ENCODE measurements around the gene SPSB2. TPM values are rescaled to one million over a fixed set of nuclear protein-coding genes. Genes with fewer than 3 reads are reported as not detected.

The SPSB2 gene
- total and polyA plus RNA-seq, 9 of the 15 experiments (the other 6 are each of a cell fraction or from before 2014, with no cell fraction given): 0.10 to 10.6 (median 1.9) TPM

DNA sequence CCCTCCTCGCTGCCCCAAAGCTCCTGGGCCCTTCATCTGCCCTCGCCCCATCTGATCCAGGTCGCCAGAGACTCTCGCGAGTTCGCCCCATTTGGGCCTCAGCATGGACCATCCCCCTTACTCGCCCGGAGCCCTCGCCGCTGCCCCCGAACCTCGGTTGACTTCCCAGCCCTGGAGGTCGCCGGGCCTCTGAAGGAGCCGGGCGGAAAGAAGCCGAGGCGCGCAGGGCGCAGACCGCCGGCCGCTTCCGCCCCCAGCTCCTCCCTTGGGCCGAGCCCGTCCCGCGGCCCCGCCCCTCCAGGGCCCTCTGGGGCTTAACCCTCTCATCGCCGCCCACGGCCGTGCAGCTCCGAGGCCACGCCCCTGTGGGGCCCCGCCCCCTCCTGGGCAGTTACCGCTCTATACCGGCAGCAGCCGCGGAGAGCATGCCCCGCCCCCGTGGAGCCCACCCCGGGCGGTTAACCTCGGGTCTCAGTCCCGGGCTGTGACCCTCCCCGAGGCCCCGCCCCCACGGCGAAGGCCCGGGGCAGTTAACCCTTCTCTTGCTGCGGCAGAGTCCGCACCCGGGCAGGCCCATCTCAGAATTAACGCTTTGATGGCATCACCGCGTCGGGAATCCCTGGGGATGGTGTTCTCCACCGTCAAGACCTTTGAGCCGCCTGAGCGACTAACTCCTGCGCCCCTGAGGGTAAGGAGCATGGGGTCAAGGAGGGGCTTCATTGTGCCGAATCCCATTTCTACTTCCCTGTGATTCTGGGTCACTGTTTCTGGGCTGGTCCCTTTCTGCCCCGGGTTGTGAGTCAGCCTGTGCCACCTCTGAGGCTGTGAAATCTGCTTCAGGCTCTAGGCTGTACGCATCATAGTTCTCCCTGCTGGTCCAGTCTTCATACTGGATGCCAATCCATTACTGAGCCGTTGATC lies at the start of gene SPSB2 (continued):
- TF ChIP-seq UBTF (IDR thresholded peaks at IDR 0.05; ENCODE audit: borderline replicate concordance in 1 of 2, low read depth in 2 of 2, low read length in 2 of 2) (no peak), KLF16 (IDR thresholded peaks at IDR 0.05) (no peak), WHSC1 (IDR thresholded peaks at IDR 0.05; ENCODE audit: low read length) (no peak), ZNF41 (CRISPR knock-in tag; conservative IDR thresholded peaks at IDR 0.05) (no peak), EZH2 (IDR thresholded peaks at IDR 0.05; ENCODE audit: borderline replicate concordance, low read depth, low read length) (no peak), ZNF316 (IDR thresholded peaks at IDR 0.05) (no peak), FOSL1 (tag; conservative IDR thresholded peaks at IDR 0.05) (peak; percentile 40; the same call in 1 of the 2 replicates), SRSF3 (IDR thresholded peaks at IDR 0.05; ENCODE audit: insufficient read depth, low read length) (no peak), HDGF (IDR thresholded peaks at IDR 0.05) (no peak), MED1 (CRISPR knock-in tag; IDR thresholded peaks at IDR 0.05; ENCODE audit: borderline replicate concordance) (no peak), ZNF282 (CRISPR knock-in tag; IDR thresholded peaks at IDR 0.05) (no peak), DLX4 (CRISPR knock-in tag; IDR thresholded peaks at IDR 0.05) (no peak), SRSF7 (optimal IDR thresholded peaks at IDR 0.05; ENCODE audit: low read depth, low read length) (no peak), ATF2 (CRISPR knock-in tag; IDR thresholded peaks at IDR 0.05) (no peak), ZNF134 (CRISPR knock-in tag; conservative IDR thresholded peaks at IDR 0.05) (no peak), NKRF (IDR thresholded peaks at IDR 0.05; ENCODE audit: borderline replicate concordance) (peak; percentile 10; the same call in 1 of the 2 replicates), ILF3 (IDR thresholded peaks at IDR 0.05; ENCODE audit: borderline replicate concordance) (no peak), RBM14 (IDR thresholded peaks at IDR 0.05; ENCODE audit: borderline replicate concordance, insufficient read depth, low read depth, low read length) (no peak), TRIM28 (IDR thresholded peaks at IDR 0.05) (no peak), ZSCAN29 (IDR thresholded peaks at IDR 0.05) (no peak), PRMT5 (CRISPR knock-in tag; IDR thresholded peaks at IDR 0.05) (no peak), ZNF445 (CRISPR knock-in tag; IDR thresholded peaks at IDR 0.05; ENCODE audit: low read depth) (no peak)
- TF ChIP-seq, protein P1, sequence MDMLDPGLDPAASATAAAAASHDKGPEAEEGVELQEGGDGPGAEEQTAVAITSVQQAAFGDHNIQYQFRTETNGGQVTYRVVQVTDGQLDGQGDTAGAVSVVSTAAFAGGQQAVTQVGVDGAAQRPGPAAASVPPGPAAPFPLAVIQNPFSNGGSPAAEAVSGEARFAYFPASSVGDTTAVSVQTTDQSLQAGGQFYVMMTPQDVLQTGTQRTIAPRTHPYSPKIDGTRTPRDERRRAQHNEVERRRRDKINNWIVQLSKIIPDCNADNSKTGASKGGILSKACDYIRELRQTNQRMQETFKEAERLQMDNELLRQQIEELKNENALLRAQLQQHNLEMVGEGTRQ (CRISPR knock-in tag; IDR thresholded peaks at IDR 0.05): no peak

Data from K562 (cell line).